Transverse colon (tissue), 4 donors: ENCODE data around the gene CCDC69.

Experiments used
- POLR2A ChIP-seq: fragments of 450-650 bp; IDR thresholded peaks from one replicate; pipeline ENCODE4 v1.6.1; 2016; ENCODE audit warnings: antibody characterized with exemption, mild to moderate bottlenecking, moderate library complexity
- POLR2AphosphoS5 ChIP-seq, 3 donors: sonication (generic); formaldehyde crosslinking; IDR thresholded peaks; one replicate each; pipeline ENCODE4 v1.6.1; 2016; ENCODE audit warnings: antibody characterized with exemption in 3 of 3
- TF ChIP-seq, protein P1 (sequence below), 5 experiments: fragments of 200-600 bp in 3 of 5; fragments of 450-650 bp in 2 of 5; sonication (generic) in 3 of 5; IDR thresholded peaks; 1 replicate in 2 of 5; 2 replicates in 3 of 5; pipeline ENCODE4 v1.5.1; 2016 to 2017; ENCODE audit warnings: antibody characterized with exemption in 5 of 5, inconsistent platforms in 3 of 5, mild to moderate bottlenecking in 2 of 5, moderate library complexity in 1 of 5

DNA sequence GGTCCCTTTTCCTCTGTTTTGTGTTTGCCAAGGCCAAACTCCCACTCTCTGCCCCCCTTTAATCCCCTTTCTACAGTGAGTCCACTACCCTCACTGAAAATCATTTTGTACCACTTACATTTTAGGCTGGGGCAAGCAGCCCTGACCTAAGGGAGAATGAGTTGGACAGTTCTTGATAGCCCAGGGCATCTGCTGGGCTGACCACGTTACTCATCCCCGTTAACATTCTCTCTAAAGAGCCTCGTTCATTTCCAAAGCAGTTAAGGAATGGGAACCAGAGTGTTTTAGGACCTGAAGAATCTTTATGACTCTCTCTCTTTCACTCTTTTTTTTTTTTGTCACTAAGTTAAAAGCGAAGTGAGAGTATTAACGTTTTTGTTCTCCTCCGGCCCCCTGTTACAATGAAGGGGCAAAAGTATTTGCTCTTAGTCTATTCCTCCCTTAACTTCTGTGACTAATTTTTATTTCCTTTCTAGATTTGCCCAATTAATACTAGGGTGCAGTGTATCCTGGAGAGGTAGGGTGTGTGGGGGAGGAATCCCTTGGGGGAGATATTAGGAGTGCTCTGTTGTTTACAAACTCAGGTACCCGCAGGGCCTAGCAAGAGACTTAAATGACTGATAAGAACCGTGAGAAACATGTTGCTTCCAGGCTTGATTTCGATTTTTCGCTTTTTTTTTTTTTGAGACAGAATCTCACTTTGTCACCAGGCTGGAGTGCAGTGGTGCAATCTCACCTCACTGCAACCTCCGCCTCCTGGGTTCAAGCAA, 43.8 kb upstream of the CCDC69 start:
- TF ChIP-seq POLR2A (no peak), POLR2AphosphoS5 (IDR thresholded peaks at IDR 0.05) (no peak)
- TF ChIP-seq, protein P1, sequence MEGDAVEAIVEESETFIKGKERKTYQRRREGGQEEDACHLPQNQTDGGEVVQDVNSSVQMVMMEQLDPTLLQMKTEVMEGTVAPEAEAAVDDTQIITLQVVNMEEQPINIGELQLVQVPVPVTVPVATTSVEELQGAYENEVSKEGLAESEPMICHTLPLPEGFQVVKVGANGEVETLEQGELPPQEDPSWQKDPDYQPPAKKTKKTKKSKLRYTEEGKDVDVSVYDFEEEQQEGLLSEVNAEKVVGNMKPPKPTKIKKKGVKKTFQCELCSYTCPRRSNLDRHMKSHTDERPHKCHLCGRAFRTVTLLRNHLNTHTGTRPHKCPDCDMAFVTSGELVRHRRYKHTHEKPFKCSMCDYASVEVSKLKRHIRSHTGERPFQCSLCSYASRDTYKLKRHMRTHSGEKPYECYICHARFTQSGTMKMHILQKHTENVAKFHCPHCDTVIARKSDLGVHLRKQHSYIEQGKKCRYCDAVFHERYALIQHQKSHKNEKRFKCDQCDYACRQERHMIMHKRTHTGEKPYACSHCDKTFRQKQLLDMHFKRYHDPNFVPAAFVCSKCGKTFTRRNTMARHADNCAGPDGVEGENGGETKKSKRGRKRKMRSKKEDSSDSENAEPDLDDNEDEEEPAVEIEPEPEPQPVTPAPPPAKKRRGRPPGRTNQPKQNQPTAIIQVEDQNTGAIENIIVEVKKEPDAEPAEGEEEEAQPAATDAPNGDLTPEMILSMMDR (IDR thresholded peaks at IDR 0.05) = no peak
